Left cardiac atrium (tissue), 4 donors: ENCODE data around the gene XIST. TPM values are rescaled to one million over a fixed set of nuclear protein-coding genes. Genes with fewer than 3 reads are reported as not detected.
"Not testable (repeated sequence)": the region's sequence is repeated elsewhere in the genome, so short reads cannot be mapped to it uniquely, and the experiment has no call there.

Experiments
- ATAC-seq, 2 donors: fragments of 200-7000 bp; cut with Tn5 transposase; one replicate each; pipeline ENCODE4 v1.9.1; 2020; ENCODE audit warnings: mild to moderate bottlenecking in 2 of 2, moderate library complexity in 2 of 2
- DNase-seq: peaks from one replicate; pipeline ENCODE4 v3.0.0-alpha.2; 2020
- intact Hi-C, 2 donors: fragments of 100-400 bp; cut with DNase I; formaldehyde crosslinking; loops; one replicate each; pipeline versions ENCODE4 v1.14.1 to v1.15.1; 2022 to 2023
- long read RNA-seq: library from polyadenylated mRNA; unstranded; transcript quantifications from one replicate; pipeline ENCODE4 v2.0.0, GENCODE V29; 2021
- total RNA-seq, 2 donors: library from RNA; stranded (reverse); fragmentation: NEBNext Ultra II Directional; extraction: Animal tissue kit (Norgen Biotek cat#: 25700); gene quantifications; one replicate each; pipeline ENCODE4 v1.2.1, GENCODE V29; 2021
- donor health status: DM: no; HTN: yes; CAD: no.
- donor health status: DM: no; HTN: yes; CAD: no; lungs with severe emphysema.
- donor health status: DM: yes; HTN: yes; CAD: no.
- donor health status: Dilated cardiomyopathy.

Gene XIST
- total RNA-seq = 100 to 1,000 TPM in 1 of 2 donors, under 1 TPM in 1; 0.68 to 125 TPM
- long read RNA-seq, partial matches to known transcripts = 1 of 9 reads
- long read RNA-seq, other reads (novel, unspliced or antisense) = 8 of 9 reads

GRCh38 chrX:73852467-73852866 lies at the start of gene XIST:
Gene XIST, minus strand, starts transcription at chrX:73852714.
- intact Hi-C loops = loop anchor here (5.0 to 10.0 kb wide), 2 partner anchors 492 to 695 kb away; no protein-coding TSS in a partner anchor
- peak in 1 of 2 donors; percentile 53 for ATAC-seq
- DNase-seq = peak; percentile 71

DNA sequence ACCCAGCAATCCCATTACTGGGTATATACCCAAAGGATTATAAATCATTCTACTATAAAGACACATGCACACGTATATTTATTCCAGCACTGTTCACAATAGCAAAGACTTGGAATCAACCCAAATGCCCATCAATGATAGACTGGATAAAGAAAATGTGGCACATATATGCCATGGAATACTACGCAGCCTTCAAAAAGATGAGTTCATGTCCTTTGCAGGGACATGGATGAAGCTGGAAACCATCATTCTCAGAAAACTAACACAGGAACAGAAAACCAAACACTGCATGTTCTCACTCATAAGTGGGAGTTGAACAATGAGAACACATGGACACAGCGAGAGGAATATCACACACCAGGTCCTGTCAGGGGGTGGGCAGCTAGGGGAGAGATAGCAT lies 45.8 kb upstream of the XIST start:
- ATAC-seq, DNase-seq, intact Hi-C loops: not testable (repeated sequence)

- DNase-seq, ATAC-seq, intact Hi-C loops: not testable (repeated sequence)
These were observed 40.1 kb upstream of the XIST start for GRCh38 chrX:73892515-73893090.

- DNase-seq, intact Hi-C loops, ATAC-seq: not testable (repeated sequence)
These were observed 29.7 kb upstream of the XIST start for GRCh38 chrX:73882260-73882659.

DNA sequence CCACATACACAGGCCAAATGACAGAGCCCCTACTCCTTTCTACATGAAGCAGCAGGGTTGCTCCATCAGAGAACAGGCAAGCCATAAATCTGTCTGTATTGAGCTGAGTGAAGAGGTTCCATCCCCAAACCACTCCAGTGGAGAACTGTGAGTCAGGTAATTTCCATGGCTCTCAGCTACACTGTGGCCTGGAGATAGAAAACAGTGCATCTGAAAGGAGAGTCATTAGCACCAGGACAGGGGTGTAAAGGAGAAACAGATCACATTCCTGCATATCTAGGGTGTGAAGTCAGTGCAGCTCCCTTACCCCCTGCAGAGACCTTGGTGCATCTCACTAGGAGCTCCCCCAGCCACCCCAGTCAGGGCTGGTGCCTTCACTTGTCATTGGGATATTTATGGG lies 25.2 kb upstream of the XIST start:
- DNase-seq (no peak), ATAC-seq (no peak)
- intact Hi-C loops = no loop called here

DNA sequence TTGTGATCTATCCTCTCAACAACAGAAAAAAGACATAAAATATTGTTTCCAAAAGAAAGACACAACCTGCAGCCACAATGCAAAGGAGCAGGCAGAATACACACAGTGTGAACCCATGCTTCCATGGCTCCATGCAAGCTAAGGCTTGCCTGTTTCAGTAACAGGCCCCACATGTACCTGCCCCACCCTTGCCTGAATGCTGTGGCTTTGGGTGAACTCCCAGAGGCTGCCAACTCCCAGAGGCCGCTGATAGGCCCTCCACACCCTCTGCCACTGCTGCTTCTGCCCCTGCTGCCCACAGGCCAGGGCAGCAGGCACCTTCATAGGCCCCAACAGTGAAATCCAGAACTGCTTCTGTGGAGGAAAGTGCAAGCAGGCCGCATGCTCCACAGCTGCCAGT lies 24.4 kb upstream of the XIST start:
- ATAC-seq (no peak), DNase-seq (no peak)
- intact Hi-C loops = no loop called here

- no peak for DNase-seq
- ATAC-seq = no peak
- intact Hi-C loops = no loop called here
These were observed 16.4 kb upstream of the XIST start for GRCh38 chrX:73868916-73869315.

DNA sequence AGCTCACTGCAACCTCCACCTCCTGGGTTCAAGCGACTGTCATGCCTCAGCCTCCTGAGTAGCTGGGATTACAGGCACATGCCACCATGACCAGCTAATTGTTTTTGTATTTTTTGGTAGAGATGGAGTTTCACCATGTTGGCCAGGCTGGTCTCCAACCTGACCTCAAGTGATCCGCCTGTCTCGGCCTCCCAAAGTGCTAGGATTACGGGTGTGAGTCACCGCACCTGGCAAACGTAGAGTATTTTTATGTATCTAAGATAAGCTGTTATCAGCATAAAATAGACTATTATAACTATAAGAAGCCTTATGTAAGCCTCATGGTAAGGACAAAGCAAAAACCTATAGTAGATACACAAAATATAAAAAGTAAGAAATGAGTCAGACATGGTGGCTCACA lies 14.6 kb upstream of the XIST start:
- ATAC-seq = no peak
- intact Hi-C loops = no loop called here
- no peak for DNase-seq

DNA sequence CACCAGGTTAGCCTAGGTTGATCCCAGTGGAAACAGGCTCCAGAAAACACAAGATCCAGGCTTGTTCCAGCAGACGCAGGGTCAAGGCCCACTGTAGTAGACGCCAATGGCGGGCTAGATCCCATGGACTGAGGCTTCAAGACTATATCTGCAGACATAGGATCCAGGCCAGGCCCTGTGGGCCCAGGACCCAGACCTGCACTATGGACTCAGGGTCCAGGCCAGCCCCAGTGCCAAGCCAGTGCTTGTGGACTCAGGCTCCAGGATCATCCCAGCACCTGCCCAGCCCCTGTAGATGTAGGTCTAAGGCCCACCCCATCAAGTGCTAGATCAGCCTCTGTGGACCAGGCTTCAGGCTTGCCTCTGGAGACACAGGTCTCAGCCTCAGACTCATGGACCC lies 11.3 kb upstream of the XIST start:
- intact Hi-C loops = no loop called here
- DNase-seq (no peak), ATAC-seq (no peak)

GRCh38 chrX:73863268-73863667 lies 10.8 kb upstream of the XIST start:
- DNase-seq (no peak), ATAC-seq (no peak)
- intact Hi-C loops = no loop called here

DNA sequence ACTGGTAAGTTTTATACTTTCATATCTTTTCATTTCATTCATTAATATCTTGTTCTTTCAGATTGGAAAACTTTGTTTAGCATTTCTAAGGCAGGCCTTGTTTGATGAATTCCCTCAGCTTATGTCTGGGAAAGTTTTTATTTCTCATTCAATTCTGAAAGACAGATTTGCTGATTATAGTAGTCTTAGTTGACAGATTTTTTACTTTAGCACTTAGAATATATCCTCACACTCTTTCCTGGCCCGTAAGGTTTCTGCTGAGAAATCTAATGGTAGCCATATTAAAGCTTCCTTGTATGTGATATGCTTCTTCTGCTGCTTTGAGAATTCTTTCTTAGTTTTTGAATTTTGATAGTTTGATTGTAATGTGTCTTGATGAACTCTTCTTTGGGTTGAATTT lies 7.1 kb upstream of the XIST start:
- ATAC-seq = no peak
- intact Hi-C loops = loop anchor here (5.0 to 10.0 kb wide), 5 partner anchors 83 to 485 kb away; no protein-coding TSS in a partner anchor
- DNase-seq = no peak

DNA sequence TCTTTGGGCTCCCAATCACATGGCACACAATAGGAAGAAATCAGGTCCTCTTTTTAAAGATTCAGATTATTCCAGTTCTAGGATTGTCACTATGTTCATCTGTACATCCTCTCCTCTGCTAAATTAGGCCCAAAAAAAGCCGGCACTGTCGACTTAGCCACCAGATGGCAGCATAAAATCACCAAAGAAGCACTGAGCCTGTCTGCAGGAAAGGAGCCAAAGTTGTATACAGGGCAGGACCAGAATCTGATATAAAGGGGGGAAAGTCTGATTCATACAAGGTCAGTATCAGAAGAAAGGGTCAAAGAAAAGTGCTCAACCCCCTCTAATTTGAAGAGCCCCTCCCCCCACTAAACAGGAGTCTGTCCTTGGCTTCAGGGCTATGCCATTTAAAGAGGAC lies 3.0 kb upstream of the XIST start:
- peak; percentile 62 for DNase-seq
- intact Hi-C loops = loop anchor here (1.0 to 10.0 kb wide), 6 partner anchors 87 to 489 kb away; no protein-coding TSS in a partner anchor
- ATAC-seq = peak in 1 of 2 donors; percentile 52

DNA sequence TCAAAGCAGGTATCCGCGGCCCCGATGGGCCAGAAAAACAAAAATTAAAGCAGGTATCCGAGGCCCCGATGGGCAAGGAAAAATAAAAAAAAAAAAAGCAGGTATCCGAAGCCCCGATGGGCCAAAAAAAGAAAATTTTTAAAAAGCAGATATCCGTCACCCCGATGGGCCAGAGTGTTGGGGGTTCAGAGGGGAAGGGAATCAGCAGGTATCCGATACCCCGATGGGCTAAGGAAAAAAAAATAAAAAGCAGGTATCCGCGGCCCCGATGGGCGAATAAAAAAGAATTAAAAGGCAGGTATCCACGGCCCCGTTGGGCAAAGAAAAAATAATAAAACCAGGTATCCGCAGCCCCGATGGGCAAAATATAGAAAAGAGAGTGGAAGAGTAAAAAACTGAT lies 492 bp downstream of the XIST start:
- ATAC-seq = no peak
- no peak for DNase-seq
- intact Hi-C loops = loop anchor here (5.0 to 10.0 kb wide), 2 partner anchors 493 to 695 kb away; no protein-coding TSS in a partner anchor

DNA sequence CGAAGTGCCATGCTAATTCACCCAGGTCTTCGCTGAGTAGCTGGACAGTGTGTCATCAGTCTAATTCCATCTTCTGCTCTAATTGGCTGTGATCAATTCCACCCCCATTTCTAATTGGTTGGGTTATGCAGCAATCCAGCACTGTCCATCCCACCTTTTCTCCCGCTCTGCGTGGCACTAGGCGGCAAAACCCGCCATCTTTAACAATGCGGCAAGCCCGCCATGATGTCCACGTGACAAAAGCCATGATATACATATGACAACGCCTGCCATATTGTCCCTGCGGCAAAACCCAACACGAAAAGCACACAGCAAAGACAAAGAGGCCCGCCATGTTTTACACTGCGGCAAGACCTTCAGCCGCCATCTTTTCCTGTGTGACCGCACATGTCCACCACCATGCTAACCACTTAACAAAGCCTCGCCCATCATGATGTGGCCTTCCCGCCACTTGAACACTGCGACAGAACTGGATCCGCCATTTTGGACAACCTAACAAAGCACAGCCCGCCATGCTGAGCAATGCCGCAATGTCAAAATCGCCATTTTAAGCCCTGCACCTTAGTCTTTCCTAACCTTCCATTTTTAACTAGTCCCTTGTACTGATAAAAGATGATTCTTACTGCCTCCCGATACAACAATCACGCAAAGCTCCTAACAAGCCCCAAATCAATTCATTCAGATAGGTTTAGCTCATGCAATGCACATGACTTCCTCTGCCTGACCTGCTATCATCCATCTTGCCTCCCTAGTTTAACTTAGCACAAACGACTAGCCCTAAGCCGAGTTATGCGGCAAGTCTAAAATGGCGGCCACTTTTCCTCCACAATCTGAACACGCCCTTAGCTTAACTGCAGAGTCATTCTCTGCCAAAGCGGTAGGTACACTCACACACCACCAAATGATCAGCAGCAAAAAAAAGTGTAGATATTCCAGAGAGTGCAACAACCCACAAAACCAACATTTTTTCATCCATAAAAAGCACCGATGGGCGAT lies 1.2 kb downstream of the XIST start:
- intact Hi-C loops = loop anchor here (5.0 to 10.0 kb wide), 2 partner anchors 493 to 696 kb away; no protein-coding TSS in a partner anchor
- DNase-seq (peak; percentile 89), ATAC-seq (peak in 1 of 2 donors; percentile 88)

GRCh38 chrX:73850124-73851013 lies 2.1 kb downstream of the XIST start:
- intact Hi-C loops = loop anchor here (5.0 to 10.0 kb wide), 2 partner anchors 494 to 697 kb away; no protein-coding TSS in a partner anchor
- DNase-seq = peak; percentile 43

GRCh38 chrX:73849073-73849472 lies 3.4 kb downstream of the XIST start:
- DNase-seq (no peak), ATAC-seq (no peak)

More at GRCh38 chrX:73850124-73851013, 2.1 kb downstream of the XIST start:
- no peak for ATAC-seq

GRCh38 chrX:73847991-73848390 lies 4.5 kb downstream of the XIST start:
- intact Hi-C loops = no loop called here
- DNase-seq (no peak), ATAC-seq (no peak)

More at GRCh38 chrX:73849073-73849472, 3.4 kb downstream of the XIST start:
- intact Hi-C loops = no loop called here

DNA sequence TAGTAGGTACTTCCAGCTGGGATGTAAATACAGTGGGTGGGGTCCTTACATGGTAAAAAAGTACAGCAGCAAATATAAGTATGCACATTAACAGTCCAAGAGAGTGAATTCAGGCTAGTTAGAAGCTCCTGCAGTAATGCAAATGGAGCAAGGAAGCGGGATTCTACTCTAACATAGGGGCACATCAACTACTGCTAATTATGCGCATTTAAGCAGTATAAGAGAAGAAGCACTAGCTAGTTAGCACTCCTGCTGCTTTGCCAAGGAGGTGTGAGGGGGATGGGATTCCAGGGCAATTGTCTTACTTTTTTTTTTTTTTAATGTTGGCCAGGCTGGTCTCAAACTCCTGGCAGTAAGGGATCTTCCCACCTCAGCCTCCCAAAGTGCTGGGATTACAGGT lies 5.4 kb downstream of the XIST start:
- ATAC-seq = no peak
- no peak for DNase-seq
- intact Hi-C loops = no loop called here
